Stimulated activated naive CD8-positive, alpha-beta T cell treated with anti-CD3 and anti-CD28 coated beads, Interleukin-15, Interleukin-2, amounts not matched to agents 100 ng/mL and 50 ng/mL, for 24 hours (primary cell): ENCODE measurements around the gene PALLD.

Experiments
- H3K27ac Mint-ChIP-seq: one replicate; pipeline ENCODE4 v1.8.0; 2021; ENCODE audit warnings: mild to moderate bottlenecking, mixed read lengths
- H3K27me3 Mint-ChIP-seq: one replicate; pipeline ENCODE4 v1.8.0; 2021; ENCODE audit warnings: mixed read lengths
- H3K36me3 Mint-ChIP-seq: one replicate; pipeline ENCODE4 v1.8.0; 2021; ENCODE audit warnings: low read depth, mixed read lengths
- H3K4me1 Mint-ChIP-seq: one replicate; pipeline ENCODE4 v1.8.0; 2021; ENCODE audit warnings: low read depth, mixed read lengths
- H3K4me3 Mint-ChIP-seq: one replicate; pipeline ENCODE4 v1.8.0; 2021; ENCODE audit warnings: mild to moderate bottlenecking, mixed read lengths
- H3K9me3 Mint-ChIP-seq: one replicate; pipeline ENCODE4 v1.8.0; 2021; ENCODE audit warnings: mixed read lengths

Gene PALLD

GRCh38 chr4:168674866-168675265, 178.0 kb downstream of the PALLD start:
- H3K4me3 Mint-ChIP-seq, result no peak overlapping the region
- H3K9me3 Mint-ChIP-seq, result no peaks in the 10 kb centered on the region
- no peaks in the 10 kb centered on the region for H3K36me3 Mint-ChIP-seq
- no peak overlapping the region for H3K27ac Mint-ChIP-seq
- no peaks in the 10 kb centered on the region for H3K4me1 Mint-ChIP-seq
- H3K27me3 Mint-ChIP-seq, result peaks cover 3% of the 10 kb centered on the region

GRCh38 chr4:168677063-168677462, 180.2 kb downstream of the PALLD start:
- Mint-ChIP-seq H3K4me3 (no peak overlapping the region), H3K4me1 (no peaks in the 10 kb centered on the region), H3K27ac (no peak overlapping the region), H3K36me3 (no peaks in the 10 kb centered on the region), H3K9me3 (no peaks in the 10 kb centered on the region), H3K27me3 (peaks cover 3% of the 10 kb centered on the region)

DNA sequence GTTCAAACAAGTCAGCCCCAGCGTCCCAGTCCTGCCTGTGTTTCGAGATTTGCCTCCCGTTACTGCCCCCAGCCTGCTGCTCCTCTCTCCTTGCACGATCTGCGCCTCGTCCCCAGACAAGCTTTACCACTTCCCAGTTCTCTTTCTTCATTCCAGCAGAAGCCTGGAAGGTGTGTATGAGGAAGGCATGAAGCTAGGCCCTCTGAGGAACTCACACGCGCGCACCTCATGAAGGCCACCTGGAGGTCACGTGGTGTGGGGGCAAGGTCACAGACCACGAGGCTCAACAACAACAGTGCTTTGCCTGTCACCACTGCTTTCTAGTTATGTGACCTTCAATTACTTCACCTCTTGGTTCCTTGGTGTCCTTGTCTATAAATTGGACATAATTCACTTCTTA, 181.0 kb downstream of the PALLD start:
- H3K4me1 Mint-ChIP-seq, result no peaks in the 10 kb centered on the region
- H3K27me3 Mint-ChIP-seq, result peaks cover 9% of the 10 kb centered on the region
- no peaks in the 10 kb centered on the region for H3K36me3 Mint-ChIP-seq
- H3K4me3 Mint-ChIP-seq, result no peak overlapping the region
- no peak overlapping the region for H3K27ac Mint-ChIP-seq
- no peaks in the 10 kb centered on the region for H3K9me3 Mint-ChIP-seq

- H3K27me3 Mint-ChIP-seq, result peaks cover 9% of the 10 kb centered on the region
- H3K27ac Mint-ChIP-seq, result no peak overlapping the region
- H3K9me3 Mint-ChIP-seq, result no peaks in the 10 kb centered on the region
- no peaks in the 10 kb centered on the region for H3K36me3 Mint-ChIP-seq
- H3K4me3 Mint-ChIP-seq, result no peak overlapping the region
- H3K4me1 Mint-ChIP-seq, result no peaks in the 10 kb centered on the region
Measured at GRCh38 chr4:168678751-168679366, 182.0 kb downstream of the PALLD start.

- Mint-ChIP-seq H3K4me1 (no peaks in the 10 kb centered on the region), H3K4me3 (no peak overlapping the region), H3K9me3 (no peaks in the 10 kb centered on the region), H3K27ac (no peak overlapping the region), H3K36me3 (no peaks in the 10 kb centered on the region), H3K27me3 (peaks cover 9% of the 10 kb centered on the region)
Measured at GRCh38 chr4:168679397-168679796, 182.5 kb downstream of the PALLD start.

GRCh38 chr4:168679819-168680218, 183.0 kb downstream of the PALLD start:
- peaks cover 13% of the 10 kb centered on the region for H3K27me3 Mint-ChIP-seq
- H3K4me3 Mint-ChIP-seq, result no peak overlapping the region
- H3K4me1 Mint-ChIP-seq, result no peaks in the 10 kb centered on the region
- H3K36me3 Mint-ChIP-seq, result no peaks in the 10 kb centered on the region
- no peak overlapping the region for H3K27ac Mint-ChIP-seq
- no peaks in the 10 kb centered on the region for H3K9me3 Mint-ChIP-seq

DNA sequence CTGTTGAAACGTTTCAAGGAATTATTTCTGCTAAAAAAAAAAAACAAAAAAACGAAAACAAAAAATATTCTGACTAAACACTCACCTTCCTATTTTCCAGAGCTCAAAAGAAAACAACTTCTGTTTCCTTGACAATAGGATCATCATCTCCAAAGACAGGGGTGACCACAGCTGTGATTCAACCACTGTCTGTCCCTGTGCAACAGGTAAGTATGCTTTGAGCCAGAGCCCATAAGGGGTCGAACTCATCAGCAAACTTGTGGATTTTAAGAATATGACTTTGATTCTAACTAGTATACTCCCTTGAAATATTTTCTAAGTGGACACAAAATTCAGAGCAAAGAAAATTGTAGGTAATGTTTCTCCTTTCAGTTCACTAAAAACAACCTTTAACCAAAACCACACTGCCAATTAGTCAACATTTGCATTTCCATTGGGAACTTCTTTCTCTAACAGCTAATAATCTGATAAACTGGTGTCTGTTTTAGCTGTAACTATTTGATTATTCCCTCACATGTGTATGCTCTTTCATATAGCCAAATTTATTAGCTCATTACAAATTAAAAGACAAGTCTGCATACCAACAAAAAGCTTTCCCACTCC, 186.1 kb downstream of the PALLD start:
- no peaks in the 10 kb centered on the region for H3K36me3 Mint-ChIP-seq
- no peak overlapping the region for H3K27ac Mint-ChIP-seq
- H3K27me3 Mint-ChIP-seq, result peaks cover 13% of the 10 kb centered on the region
- no peaks in the 10 kb centered on the region for H3K4me1 Mint-ChIP-seq
- H3K4me3 Mint-ChIP-seq, result no peak overlapping the region
- no peaks in the 10 kb centered on the region for H3K9me3 Mint-ChIP-seq

GRCh38 chr4:168683595-168683994, 186.7 kb downstream of the PALLD start:
- no peak overlapping the region for H3K27ac Mint-ChIP-seq
- H3K9me3 Mint-ChIP-seq, result no peaks in the 10 kb centered on the region
- H3K36me3 Mint-ChIP-seq, result no peaks in the 10 kb centered on the region
- H3K4me1 Mint-ChIP-seq, result no peaks in the 10 kb centered on the region
- H3K27me3 Mint-ChIP-seq, result peaks cover 13% of the 10 kb centered on the region
- H3K4me3 Mint-ChIP-seq, result no peak overlapping the region

GRCh38 chr4:168685136-168685809, 188.4 kb downstream of the PALLD start:
- H3K4me1 Mint-ChIP-seq, result no peaks in the 10 kb centered on the region

DNA sequence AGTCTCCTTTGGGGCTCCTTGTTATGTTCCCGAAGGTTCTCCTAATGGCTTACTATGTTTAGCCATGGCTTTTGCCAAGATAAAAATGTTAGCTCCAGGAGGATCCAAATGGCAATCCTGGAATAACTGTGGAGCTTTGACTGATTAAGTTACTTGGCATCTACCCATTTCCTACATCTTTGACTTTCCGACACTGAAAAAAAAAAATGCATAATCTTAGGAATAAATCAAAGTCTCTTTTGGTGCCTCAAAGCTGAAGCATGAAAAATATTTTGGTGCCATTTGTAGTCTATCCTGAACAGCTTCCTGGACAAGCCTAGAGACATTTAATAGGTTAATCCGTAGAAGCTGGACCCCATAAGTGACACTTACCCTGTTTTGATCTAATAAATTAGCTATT, 191.7 kb downstream of the PALLD start:
- no peak overlapping the region for H3K4me3 Mint-ChIP-seq
- no peak overlapping the region for H3K27ac Mint-ChIP-seq
- H3K36me3 Mint-ChIP-seq, result no peaks in the 10 kb centered on the region
- H3K4me1 Mint-ChIP-seq, result no peaks in the 10 kb centered on the region
- peaks cover 19% of the 10 kb centered on the region for H3K27me3 Mint-ChIP-seq
- no peaks in the 10 kb centered on the region for H3K9me3 Mint-ChIP-seq

More at GRCh38 chr4:168685136-168685809, 188.4 kb downstream of the PALLD start:
- Mint-ChIP-seq H3K9me3 (no peaks in the 10 kb centered on the region), H3K27me3 (peaks cover 16% of the 10 kb centered on the region), H3K36me3 (no peaks in the 10 kb centered on the region), H3K27ac (no peak overlapping the region), H3K4me3 (no peak overlapping the region)

DNA sequence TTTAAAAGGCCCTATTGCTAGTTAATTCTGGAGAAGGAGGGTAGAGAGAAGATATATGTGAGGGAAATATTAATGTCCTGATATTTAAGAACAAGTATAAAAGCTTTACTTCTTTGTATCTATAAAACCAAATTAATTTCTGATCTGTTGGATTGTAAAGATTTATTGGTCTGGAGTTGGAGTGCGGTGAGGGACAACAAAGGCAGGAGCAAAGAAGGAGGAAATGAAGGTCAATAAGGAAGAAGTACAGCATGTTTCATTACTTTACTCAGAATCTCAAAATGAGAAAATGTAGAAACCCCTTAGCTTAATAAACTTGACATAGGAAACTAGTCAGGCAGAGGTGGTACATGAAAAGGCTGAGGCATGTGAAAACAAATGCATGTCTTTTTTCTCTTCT, 192.9 kb downstream of the PALLD start:
- H3K27ac Mint-ChIP-seq, result no peak overlapping the region
- no peaks in the 10 kb centered on the region for H3K4me1 Mint-ChIP-seq
- no peaks in the 10 kb centered on the region for H3K9me3 Mint-ChIP-seq
- H3K4me3 Mint-ChIP-seq, result no peak overlapping the region
- peaks cover 15% of the 10 kb centered on the region for H3K27me3 Mint-ChIP-seq
- no peaks in the 10 kb centered on the region for H3K36me3 Mint-ChIP-seq

- H3K9me3 Mint-ChIP-seq, result no peaks in the 10 kb centered on the region
- H3K27ac Mint-ChIP-seq, result no peak overlapping the region
- H3K27me3 Mint-ChIP-seq, result peaks cover 12% of the 10 kb centered on the region
- no peaks in the 10 kb centered on the region for H3K4me1 Mint-ChIP-seq
- no peak overlapping the region for H3K4me3 Mint-ChIP-seq
- H3K36me3 Mint-ChIP-seq, result no peaks in the 10 kb centered on the region
Measured at GRCh38 chr4:168690199-168690598, 193.3 kb downstream of the PALLD start.

DNA sequence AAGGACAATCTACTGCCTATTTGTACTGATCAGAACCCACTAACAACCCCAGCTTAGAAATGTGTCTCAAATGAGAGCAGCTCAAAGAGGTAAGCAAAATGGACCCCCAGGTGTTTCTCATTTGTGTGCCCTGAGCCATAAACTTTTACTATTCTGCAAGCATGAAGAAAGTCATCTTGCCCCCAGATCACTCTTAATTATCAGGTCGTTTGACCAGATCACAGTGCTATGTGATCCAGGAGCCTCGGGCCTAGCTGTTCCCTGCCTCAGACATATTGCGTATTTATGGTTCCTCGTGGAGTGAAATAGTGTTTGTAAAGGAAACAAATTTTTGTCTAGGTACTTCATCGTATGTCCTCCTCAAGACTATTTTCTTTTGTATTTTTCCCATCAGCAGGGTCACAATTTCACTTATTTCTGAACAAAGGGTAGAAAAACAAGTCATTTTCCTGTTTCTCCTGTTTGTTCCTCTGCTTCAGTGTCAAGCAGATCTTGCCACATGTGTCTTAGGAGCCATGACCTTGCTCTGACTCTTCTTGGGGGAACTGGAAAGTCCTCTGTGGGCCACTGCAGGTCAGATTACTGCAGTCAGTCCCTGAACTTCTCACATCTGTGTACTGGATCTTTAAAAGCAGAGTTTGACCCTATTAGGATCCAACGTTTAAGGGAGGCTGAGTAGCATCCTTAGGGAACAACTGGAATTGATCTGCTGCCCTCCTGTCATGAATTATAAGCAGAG, 194.9 kb downstream of the PALLD start:
- H3K9me3 Mint-ChIP-seq, result no peaks in the 10 kb centered on the region
- H3K4me3 Mint-ChIP-seq, result no peak overlapping the region
- no peaks in the 10 kb centered on the region for H3K36me3 Mint-ChIP-seq
- H3K27ac Mint-ChIP-seq, result no peak overlapping the region
- no peaks in the 10 kb centered on the region for H3K4me1 Mint-ChIP-seq
- peaks cover 12% of the 10 kb centered on the region for H3K27me3 Mint-ChIP-seq

DNA sequence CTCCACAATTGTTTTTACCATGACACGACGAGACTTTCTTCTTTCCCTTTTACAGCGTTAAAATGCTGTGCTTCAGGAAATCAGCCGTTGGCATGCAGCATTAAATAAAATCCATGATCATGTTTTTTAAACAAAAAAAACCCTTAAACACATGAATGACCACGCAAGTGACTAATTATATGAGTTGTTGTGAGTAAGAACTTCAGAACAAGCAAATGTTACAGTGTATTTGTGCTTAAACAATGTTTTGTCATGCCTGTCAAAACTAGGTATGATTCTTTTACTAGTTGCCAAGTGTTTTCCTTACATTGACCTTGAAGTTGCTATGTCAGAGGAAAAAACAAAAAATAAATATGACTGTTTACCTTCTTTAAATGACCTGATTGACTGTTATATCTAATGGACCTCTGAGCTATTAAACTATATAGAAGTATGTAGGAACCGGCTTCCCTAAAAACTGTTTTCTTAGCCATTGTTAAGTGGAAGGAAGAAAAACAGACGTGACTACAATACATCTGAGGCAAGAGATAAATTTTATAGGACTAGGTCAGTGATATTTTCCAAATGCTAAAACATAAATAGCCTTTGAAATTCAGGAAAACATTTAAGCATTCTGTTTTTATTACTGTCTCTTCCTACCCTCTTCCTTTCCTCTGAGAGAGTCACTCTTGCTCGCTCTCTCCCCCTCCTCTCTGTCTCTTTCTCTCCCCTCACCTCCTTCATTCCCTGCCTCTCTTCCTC, 197.1 kb downstream of the PALLD start:
- Mint-ChIP-seq H3K4me1 (no peaks in the 10 kb centered on the region), H3K9me3 (no peaks in the 10 kb centered on the region), H3K36me3 (no peaks in the 10 kb centered on the region), H3K27me3 (peaks cover 15% of the 10 kb centered on the region), H3K27ac (no peak overlapping the region), H3K4me3 (no peak overlapping the region)
